Neural progenitor cell (in vitro differentiated cells): ENCODE measurements around the gene CLDN34. TPM values are rescaled to one million over a fixed set of nuclear protein-coding genes. Genes with fewer than 3 reads are reported as not detected.

Source experiments
- DNase-seq: peaks from one replicate; pipeline ENCODE4 v3.0.0-alpha.2; 2016; ENCODE audit warnings: low spot score
- H2AFZ ChIP-seq: fragments of 200-600 bp; sonication (generic); replicated peaks from 2 replicates; pipeline ENCODE4 v1.6.1; 2016; ENCODE audit warnings: antibody characterized with exemption
- H3F3A ChIP-seq: fragments of 200-600 bp; sonication (generic); 2 replicates; pipeline ENCODE4 v1.6.1; 2016; ENCODE audit warnings: antibody characterized with exemption, low read depth
- H3K27ac ChIP-seq: fragments of 200-600 bp; sonication (generic); 2 replicates; pipeline ENCODE4 v1.5.1; 2016; ENCODE audit warnings: mild to moderate bottlenecking
- H3K27me3 ChIP-seq: fragments of 200-600 bp; sonication (generic); 2 replicates; pipeline ENCODE4 v1.6.1; 2016; ENCODE audit warnings: mild to moderate bottlenecking, moderate library complexity
- H3K36me3 ChIP-seq: fragments of 200-600 bp; sonication (generic); 2 replicates; pipeline ENCODE4 v1.5.1; 2016
- H3K4me1 ChIP-seq: fragments of 200-600 bp; sonication (generic); 2 replicates; pipeline ENCODE4 v1.6.1; 2016; ENCODE audit warnings: mixed run types
- H3K4me2 ChIP-seq: fragments of 200-600 bp; sonication (generic); 2 replicates; pipeline ENCODE4 v1.6.1; 2016
- H3K4me3 ChIP-seq: fragments of 200-600 bp; sonication (generic); 2 replicates; pipeline ENCODE4 v1.5.1; 2016
- H3K79me2 ChIP-seq: fragments of 200-600 bp; sonication (generic); 2 replicates; pipeline ENCODE4 v1.6.1; 2016; ENCODE audit warnings: low read depth
- H3K9ac ChIP-seq: fragments of 200-600 bp; sonication (generic); 2 replicates; pipeline ENCODE4 v1.6.1; 2016
- H3K9me3 ChIP-seq: fragments of 200-600 bp; sonication (generic); 2 replicates; pipeline ENCODE4 v1.5.1; 2016; ENCODE audit warnings: low read depth
- H4K20me1 ChIP-seq: fragments of 200-600 bp; sonication (generic); 2 replicates; pipeline ENCODE4 v1.6.1; 2016; ENCODE audit warnings: low read depth
- H3K27ac Mint-ChIP-seq: 3 replicates; pipeline ENCODE4 v1.8.0; 2021; ENCODE audit warnings: mixed read lengths
- H3K27me3 Mint-ChIP-seq: 2 replicates; pipeline ENCODE4 v1.8.0; 2022; ENCODE audit warnings: low read depth, mild to moderate bottlenecking, inconsistent platforms, moderate library complexity, mixed read lengths; ENCODE audit not compliant: insufficient read depth
- H3K36me3 Mint-ChIP-seq: 3 replicates; pipeline ENCODE4 v1.8.0; 2021; ENCODE audit warnings: mixed read lengths
- H3K4me1 Mint-ChIP-seq: 3 replicates; pipeline ENCODE4 v1.8.0; 2021; ENCODE audit warnings: mixed read lengths
- H3K4me3 Mint-ChIP-seq: 3 replicates; pipeline ENCODE4 v1.8.0; 2021; ENCODE audit warnings: mild to moderate bottlenecking, moderate library complexity, mixed read lengths
- H3K9me3 Mint-ChIP-seq: 3 replicates; pipeline ENCODE4 v1.8.0; 2020; ENCODE audit warnings: mixed read lengths
- CTCF ChIP-seq: fragments of 200-600 bp; sonication (generic); IDR thresholded peaks from 2 replicates; pipeline ENCODE4 v1.5.1; 2017; ENCODE audit warnings: antibody characterized with exemption, mild to moderate bottlenecking
- EZH2 ChIP-seq: fragments of 200-600 bp; sonication (generic); IDR thresholded peaks from 2 replicates; pipeline ENCODE4 v1.6.1; 2017; ENCODE audit warnings: antibody characterized with exemption, mild to moderate bottlenecking, moderate library complexity
- EZH2phosphoT487 ChIP-seq: fragments of 200-600 bp; sonication (generic); IDR thresholded peaks from 2 replicates; pipeline ENCODE4 v1.6.1; 2017; ENCODE audit warnings: antibody characterized with exemption
- total RNA-seq: library from RNA; depleted of rRNA; stranded (reverse); fragments of >200 nt; gene quantifications from 2 replicates; pipeline ENCODE4 v1.2.3, GENCODE V29; 2015; ENCODE audit warnings: low replicate concordance

The CLDN34 gene
- total RNA-seq, 1 donor from 2014 or later = not detected

- no peak overlapping the region for H3K27ac Mint-ChIP-seq
- Histone ChIP-seq H3K9me3 (no peaks in the 10 kb centered on the region), H3K36me3 (no peaks in the 10 kb centered on the region), H3F3A (no peaks in the 10 kb centered on the region), H2AFZ (no peak overlapping the region), H3K4me3 (no peak overlapping the region), H4K20me1 (no peaks in the 10 kb centered on the region), H3K27ac (no peak overlapping the region), H3K9ac (no peak overlapping the region), H3K4me2 (no peak overlapping the region), H3K4me1 (no peaks in the 10 kb centered on the region), H3K79me2 (no peaks in the 10 kb centered on the region), H3K27me3 (no peaks in the 10 kb centered on the region)
- no peak for DNase-seq
- no peaks in the 10 kb centered on the region for H3K27me3 Mint-ChIP-seq
- TF ChIP-seq EZH2 (no peak), CTCF (peak; percentile 5)
- peaks cover 5% of the 10 kb centered on the region for H3K36me3 Mint-ChIP-seq
- no peak overlapping the region for H3K4me3 Mint-ChIP-seq
- peaks cover 15% of the 10 kb centered on the region for H3K9me3 Mint-ChIP-seq
- H3K4me1 Mint-ChIP-seq = no peaks in the 10 kb centered on the region
Measured at GRCh38 chrX:9957743-9958142, 9.4 kb upstream of the CLDN34 start.

GRCh38 chrX:9958183-9958582 is 9.0 kb upstream of the CLDN34 start:
- Histone ChIP-seq H3K9ac (no peak overlapping the region), H3F3A (no peaks in the 10 kb centered on the region), H3K4me1 (no peaks in the 10 kb centered on the region), H3K36me3 (no peaks in the 10 kb centered on the region), H4K20me1 (no peaks in the 10 kb centered on the region), H3K9me3 (no peaks in the 10 kb centered on the region), H3K27ac (no peak overlapping the region), H2AFZ (no peak overlapping the region), H3K4me3 (no peak overlapping the region), H3K27me3 (no peaks in the 10 kb centered on the region), H3K79me2 (no peaks in the 10 kb centered on the region), H3K4me2 (no peak overlapping the region)
- no peak overlapping the region for H3K4me3 Mint-ChIP-seq
- TF ChIP-seq CTCF (no peak), EZH2 (no peak), EZH2phosphoT487 (no peak)
- H3K36me3 Mint-ChIP-seq = peaks cover 5% of the 10 kb centered on the region
- H3K27ac Mint-ChIP-seq = no peak overlapping the region
- no peaks in the 10 kb centered on the region for H3K4me1 Mint-ChIP-seq
- DNase-seq = no peak
- H3K27me3 Mint-ChIP-seq = no peaks in the 10 kb centered on the region
- peaks cover 15% of the 10 kb centered on the region for H3K9me3 Mint-ChIP-seq

GRCh38 chrX:9961750-9962149 is 5.4 kb upstream of the CLDN34 start:
- peaks cover 9% of the 10 kb centered on the region for H3K9me3 Mint-ChIP-seq
- no peaks in the 10 kb centered on the region for H3K9me3 ChIP-seq
- no peaks in the 10 kb centered on the region for H3K36me3 Mint-ChIP-seq
- no peaks in the 10 kb centered on the region for H3K4me1 ChIP-seq
- H3K36me3 ChIP-seq = no peaks in the 10 kb centered on the region
- H3K27me3 ChIP-seq = no peaks in the 10 kb centered on the region
- H3K4me3 ChIP-seq = no peak overlapping the region
- no peak overlapping the region for H3K4me2 ChIP-seq
- no peaks in the 10 kb centered on the region for H3K4me1 Mint-ChIP-seq
- no peak for TF ChIP-seq CTCF
- H3F3A ChIP-seq = no peaks in the 10 kb centered on the region
- H3K79me2 ChIP-seq = no peaks in the 10 kb centered on the region
- H3K27me3 Mint-ChIP-seq = no peaks in the 10 kb centered on the region
- H3K27ac Mint-ChIP-seq = no peak overlapping the region
- H3K9ac ChIP-seq = no peak overlapping the region
- no peak overlapping the region for H2AFZ ChIP-seq
- H4K20me1 ChIP-seq = no peaks in the 10 kb centered on the region
- H3K27ac ChIP-seq = no peak overlapping the region
- DNase-seq = no peak
- no peak overlapping the region for H3K4me3 Mint-ChIP-seq

DNA sequence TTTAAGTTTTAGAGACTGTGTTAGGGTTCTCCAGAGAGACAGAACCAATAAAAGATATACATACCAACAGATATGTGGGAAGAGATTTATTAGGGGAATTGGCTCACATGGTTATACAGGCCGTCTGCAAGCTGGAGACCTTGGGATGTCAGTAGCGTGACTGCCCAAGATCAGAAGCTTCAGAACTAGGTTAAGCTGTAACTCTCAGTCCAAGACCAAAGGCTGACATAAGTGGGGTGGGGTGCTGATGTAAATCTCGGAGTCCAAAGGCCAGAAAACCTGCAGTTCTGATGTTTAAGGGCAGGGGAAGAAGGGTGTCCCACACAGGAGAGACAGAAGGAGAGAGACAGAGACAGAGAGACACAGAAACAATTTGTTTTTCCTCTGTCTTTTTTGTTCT is 10.5 kb downstream of the CLDN34 start:
- Histone ChIP-seq H3K27ac (no peak overlapping the region), H3K9me3 (peaks cover 10% of the 10 kb centered on the region), H3K4me2 (no peak overlapping the region), H3K79me2 (no peaks in the 10 kb centered on the region), H3K4me1 (peaks cover 7% of the 10 kb centered on the region), H3F3A (peaks cover 12% of the 10 kb centered on the region), H3K27me3 (no peaks in the 10 kb centered on the region), H4K20me1 (no peaks in the 10 kb centered on the region), H3K36me3 (no peaks in the 10 kb centered on the region), H3K9ac (no peak overlapping the region), H2AFZ (no peak overlapping the region), H3K4me3 (no peak overlapping the region)
- no peaks in the 10 kb centered on the region for H3K36me3 Mint-ChIP-seq
- no peak for TF ChIP-seq EZH2
- TF ChIP-seq CTCF = no peak
- TF ChIP-seq EZH2phosphoT487 = no peak
- no peak overlapping the region for H3K27ac Mint-ChIP-seq
- DNase-seq = no peak
- H3K9me3 Mint-ChIP-seq = peaks cover 31% of the 10 kb centered on the region
- peaks cover 2% of the 10 kb centered on the region for H3K27me3 Mint-ChIP-seq
- H3K4me1 Mint-ChIP-seq = peaks cover 8% of the 10 kb centered on the region
- no peak overlapping the region for H3K4me3 Mint-ChIP-seq
